Measurements from ENCODE around the gene USP25. TPM values are rescaled to one million over a fixed set of nuclear protein-coding genes. Genes with fewer than 3 reads are reported as not detected.

USP25 gene
- total RNA-seq, 1 experiment from 2014 or later = 35.1 TPM

- H3K56ac ChIP-seq (ENCODE audit: insufficient read length, low read depth, low read length) = no peak overlapping the region
- no peak overlapping the region for H3K14ac ChIP-seq (ENCODE audit: insufficient read depth, low read length)
- no peak overlapping the region for H2AFZ ChIP-seq (ENCODE audit: low read length)
- H3K23me2 ChIP-seq (ENCODE audit: insufficient read length, low read depth, low read length, poor library complexity, severe bottlenecking) = no peaks in the 10 kb centered on the region
- H4K8ac ChIP-seq (replicated peaks; ENCODE audit: insufficient read length, low read depth, low read length) = no peak overlapping the region
- H3T11ph ChIP-seq (ENCODE audit: low read length) = no peak overlapping the region
- Mint-ChIP-seq H3K9me3 (peaks cover 0 to 10% of the 10 kb centered on the region in 2 experiments; a peak in 2 of 5 replicates), H3K4me3 (no peak overlapping the region), H3K27ac (peak overlapping the region; percentile 56 to 97 (median 60); a peak in 6 of 7 replicates), H3K27me3 (ENCODE audit: low read depth) (no peaks in the 10 kb centered on the region), H3K4me1 (peaks cover 61 to 67% of the 10 kb centered on the region in 2 experiments), H3K36me3 (ENCODE audit: insufficient read depth in 1 of 3, low read depth in 3 of 3) (peaks cover 3 to 8% (median 4%) of the 10 kb centered on the region in 3 experiments; a peak in 4 of 7 replicates)
- no peak overlapping the region for H2BK120ac ChIP-seq (ENCODE audit: low read depth, low read length, poor library complexity, severe bottlenecking)
- H3K27ac ChIP-seq (ENCODE audit: insufficient read length, low read depth, low read length) = no peak overlapping the region
- WGBS (ENCODE audit: extremely low coverage, insufficient read length, low lambda C conversion rate) = no CpG with 5 or more reads among the region's 1 CpG
- no peak overlapping the region for H3K4me2 ChIP-seq (ENCODE audit: insufficient read depth, insufficient read length, low read length)
- peak overlapping the region; percentile 53 for H2BK5ac ChIP-seq (ENCODE audit: insufficient read length, low read length)
- H3K79me2 ChIP-seq (ENCODE audit: insufficient read depth, low read length) = peaks cover 37% of the 10 kb centered on the region
- H4K5ac ChIP-seq (ENCODE audit: insufficient read length, low read depth, low read length) = no peak overlapping the region
- no peaks in the 10 kb centered on the region for H3K9me3 ChIP-seq (ENCODE audit: control insufficient read depth, low read depth, low read length)
- no peak overlapping the region for H3K4ac ChIP-seq (ENCODE audit: low read depth, low read length)
- H2BK15ac ChIP-seq (ENCODE audit: low read depth, low read length) = no peak overlapping the region
- no peak overlapping the region for H2AK5ac ChIP-seq (ENCODE audit: insufficient read length, low read length)
- H3K18ac ChIP-seq (ENCODE audit: insufficient read length, low read depth, low read length) = peak overlapping the region; percentile 48
- no peaks in the 10 kb centered on the region for H3K27me3 ChIP-seq (ENCODE audit: insufficient read depth, low read length)
- no peak for TF ChIP-seq CTCF (conservative IDR thresholded peaks at IDR 0.05)
- H3K4me1 ChIP-seq (ENCODE audit: insufficient read depth, low read length) = peaks cover 6% of the 10 kb centered on the region
- H3K23ac ChIP-seq (ENCODE audit: insufficient read length, low read depth, low read length) = no peak overlapping the region
- no peak overlapping the region for H4K91ac ChIP-seq (ENCODE audit: insufficient read length, low read depth, low read length)
- no peak overlapping the region for H2BK20ac ChIP-seq (ENCODE audit: low read depth, low read length, poor library complexity, severe bottlenecking)
- no peak overlapping the region for H3K9ac ChIP-seq (ENCODE audit: extremely low read depth, insufficient read length, low read length)
- no peak overlapping the region for H2BK12ac ChIP-seq (ENCODE audit: insufficient read length, low read depth, low read length)
- peaks cover 9% of the 10 kb centered on the region for H3K79me1 ChIP-seq (ENCODE audit: insufficient read depth, low read depth, low read length, poor library complexity, severe bottlenecking)
- no peaks in the 10 kb centered on the region for H4K20me1 ChIP-seq (ENCODE audit: control insufficient read depth, insufficient read depth, insufficient read length)
- DNase-seq = no peak
Observed at GRCh38 chr21:15751037-15751436, 21.3 kb downstream of the USP25 start.
